Activated T-helper 2 cell treated with anti-CD3 and anti-CD28 coated beads, Interferon-gamma antibody, Interleukin-2, Interleukin-4, amounts not matched to agents 10 μg/mL and 5 μg/mL and 100 μg/mL, durations not matched to agents 14 hours and 24 hours and 36 hours (primary cell): ENCODE measurements around the gene MAST4. TPM values are rescaled to one million over a fixed set of nuclear protein-coding genes. Genes with fewer than 3 reads are reported as not detected.

ENCODE experiments used
- DNase-seq: peaks from one replicate; pipeline ENCODE4 v3.0.0; 2021; ENCODE audit warnings: low spot score
- H3K27ac Mint-ChIP-seq: one replicate; pipeline ENCODE4 v1.8.0; 2021; ENCODE audit warnings: mixed read lengths
- H3K27me3 Mint-ChIP-seq: one replicate; pipeline ENCODE4 v1.8.0; 2021; ENCODE audit warnings: low read depth, mixed read lengths
- H3K36me3 Mint-ChIP-seq: one replicate; pipeline ENCODE4 v1.8.0; 2021; ENCODE audit warnings: low read depth, mixed read lengths
- H3K4me1 Mint-ChIP-seq: one replicate; pipeline ENCODE4 v1.8.0; 2021; ENCODE audit warnings: low read depth, mixed read lengths
- H3K4me3 Mint-ChIP-seq: one replicate; pipeline ENCODE4 v1.8.0; 2021; ENCODE audit warnings: low read depth, mild to moderate bottlenecking, moderate library complexity, mixed read lengths
- H3K9me3 Mint-ChIP-seq: one replicate; pipeline ENCODE4 v1.8.0; 2021; ENCODE audit warnings: mixed read lengths
- intact Hi-C: fragments of 100-400 bp; cut with micrococcal nuclease; formaldehyde crosslinking; loops from one replicate; pipeline ENCODE4 v1.15.1; 2023
- total RNA-seq: library from RNA; stranded (reverse); gene quantifications from 2 replicates; pipeline ENCODE4 v1.2.3, GENCODE V29; 2022

MAST4 gene
- total RNA-seq, 1 donor from 2014 or later = 6.1 TPM

GRCh38 chr5:67081261-67081660 is 485.1 kb downstream of the MAST4 start:
- H3K27me3 Mint-ChIP-seq = no peaks in the 10 kb centered on the region
- H3K36me3 Mint-ChIP-seq = no peaks in the 10 kb centered on the region
- no peak overlapping the region for H3K4me3 Mint-ChIP-seq
- intact Hi-C loops = no loop called here
- DNase-seq = no peak
- no peak overlapping the region for H3K27ac Mint-ChIP-seq
- peaks cover 2% of the 10 kb centered on the region for H3K4me1 Mint-ChIP-seq
- H3K9me3 Mint-ChIP-seq = no peaks in the 10 kb centered on the region

- no peaks in the 10 kb centered on the region for H3K27me3 Mint-ChIP-seq
- no peak overlapping the region for H3K27ac Mint-ChIP-seq
- no peaks in the 10 kb centered on the region for H3K9me3 Mint-ChIP-seq
- no peaks in the 10 kb centered on the region for H3K4me1 Mint-ChIP-seq
- no peak for DNase-seq
- no peaks in the 10 kb centered on the region for H3K36me3 Mint-ChIP-seq
- H3K4me3 Mint-ChIP-seq = no peak overlapping the region
- intact Hi-C loops = no loop called here
Measured at GRCh38 chr5:67082941-67083340, 486.7 kb downstream of the MAST4 start.

GRCh38 chr5:67085616-67086015 is 489.4 kb downstream of the MAST4 start:
- Mint-ChIP-seq H3K27me3 (no peaks in the 10 kb centered on the region), H3K4me3 (no peak overlapping the region), H3K9me3 (no peaks in the 10 kb centered on the region), H3K4me1 (no peaks in the 10 kb centered on the region), H3K36me3 (no peaks in the 10 kb centered on the region), H3K27ac (no peak overlapping the region)
- DNase-seq = no peak
- intact Hi-C loops = no loop called here

- DNase-seq = no peak
- H3K27me3 Mint-ChIP-seq = no peaks in the 10 kb centered on the region
- H3K4me1 Mint-ChIP-seq = no peaks in the 10 kb centered on the region
- no peak overlapping the region for H3K4me3 Mint-ChIP-seq
- H3K9me3 Mint-ChIP-seq = no peaks in the 10 kb centered on the region
- no peaks in the 10 kb centered on the region for H3K36me3 Mint-ChIP-seq
- intact Hi-C loops = no loop called here
- H3K27ac Mint-ChIP-seq = no peak overlapping the region
Measured at GRCh38 chr5:67089200-67089725, 493.1 kb downstream of the MAST4 start.

- Mint-ChIP-seq H3K27me3 (no peaks in the 10 kb centered on the region), H3K27ac (no peak overlapping the region), H3K9me3 (no peaks in the 10 kb centered on the region), H3K4me1 (no peaks in the 10 kb centered on the region), H3K36me3 (no peaks in the 10 kb centered on the region), H3K4me3 (no peak overlapping the region)
- no peak for DNase-seq
- intact Hi-C loops = no loop called here
Measured at GRCh38 chr5:67090040-67090439, 493.8 kb downstream of the MAST4 start.

GRCh38 chr5:67090593-67090992 is 494.4 kb downstream of the MAST4 start:
- H3K4me3 Mint-ChIP-seq = no peak overlapping the region
- no peaks in the 10 kb centered on the region for H3K4me1 Mint-ChIP-seq
- no peaks in the 10 kb centered on the region for H3K27me3 Mint-ChIP-seq
- intact Hi-C loops = no loop called here
- no peak for DNase-seq
- H3K9me3 Mint-ChIP-seq = no peaks in the 10 kb centered on the region
- no peaks in the 10 kb centered on the region for H3K36me3 Mint-ChIP-seq
- H3K27ac Mint-ChIP-seq = no peak overlapping the region

- no peaks in the 10 kb centered on the region for H3K36me3 Mint-ChIP-seq
- no peaks in the 10 kb centered on the region for H3K9me3 Mint-ChIP-seq
- intact Hi-C loops = no loop called here
- H3K4me3 Mint-ChIP-seq = no peak overlapping the region
- no peaks in the 10 kb centered on the region for H3K4me1 Mint-ChIP-seq
- H3K27ac Mint-ChIP-seq = no peak overlapping the region
- DNase-seq = no peak
- H3K27me3 Mint-ChIP-seq = no peaks in the 10 kb centered on the region
Measured at GRCh38 chr5:67092535-67092934, 496.3 kb downstream of the MAST4 start.

GRCh38 chr5:67093279-67093678 is 497.1 kb downstream of the MAST4 start:
- Mint-ChIP-seq H3K4me1 (no peaks in the 10 kb centered on the region), H3K9me3 (no peaks in the 10 kb centered on the region), H3K27ac (no peak overlapping the region), H3K4me3 (no peak overlapping the region), H3K27me3 (no peaks in the 10 kb centered on the region), H3K36me3 (no peaks in the 10 kb centered on the region)
- no peak for DNase-seq
- intact Hi-C loops = no loop called here

GRCh38 chr5:67094476-67095300 is 498.5 kb downstream of the MAST4 start:
- H3K36me3 Mint-ChIP-seq = peaks cover 2% of the 10 kb centered on the region
- H3K27ac Mint-ChIP-seq = no peak overlapping the region
- H3K4me3 Mint-ChIP-seq = no peak overlapping the region
- no peaks in the 10 kb centered on the region for H3K27me3 Mint-ChIP-seq
- DNase-seq = no peak
- peaks cover 1% of the 10 kb centered on the region for H3K4me1 Mint-ChIP-seq
- H3K9me3 Mint-ChIP-seq = no peaks in the 10 kb centered on the region
- intact Hi-C loops = no loop called here

- Mint-ChIP-seq H3K4me3 (no peak overlapping the region), H3K9me3 (no peaks in the 10 kb centered on the region), H3K36me3 (peaks cover 8% of the 10 kb centered on the region), H3K27me3 (no peaks in the 10 kb centered on the region), H3K27ac (no peak overlapping the region), H3K4me1 (peaks cover 9% of the 10 kb centered on the region)
- intact Hi-C loops = no loop called here
- no peak for DNase-seq
Measured at GRCh38 chr5:67095346-67096171, 499.4 kb downstream of the MAST4 start.

GRCh38 chr5:67098656-67099055 is 502.5 kb downstream of the MAST4 start:
- no peak overlapping the region for H3K4me3 Mint-ChIP-seq
- intact Hi-C loops = no loop called here
- no peak overlapping the region for H3K27ac Mint-ChIP-seq
- no peaks in the 10 kb centered on the region for H3K9me3 Mint-ChIP-seq
- H3K4me1 Mint-ChIP-seq = peaks cover 9% of the 10 kb centered on the region
- DNase-seq = no peak
- no peaks in the 10 kb centered on the region for H3K27me3 Mint-ChIP-seq
- peaks cover 8% of the 10 kb centered on the region for H3K36me3 Mint-ChIP-seq

GRCh38 chr5:67100301-67100700 is 504.1 kb downstream of the MAST4 start:
- H3K36me3 Mint-ChIP-seq = peaks cover 11% of the 10 kb centered on the region
- no peaks in the 10 kb centered on the region for H3K9me3 Mint-ChIP-seq
- H3K4me3 Mint-ChIP-seq = no peak overlapping the region
- H3K27me3 Mint-ChIP-seq = no peaks in the 10 kb centered on the region
- no peak for DNase-seq
- intact Hi-C loops = no loop called here
- peaks cover 9% of the 10 kb centered on the region for H3K4me1 Mint-ChIP-seq
- H3K27ac Mint-ChIP-seq = no peak overlapping the region

- H3K9me3 Mint-ChIP-seq = no peaks in the 10 kb centered on the region
- H3K27ac Mint-ChIP-seq = no peak overlapping the region
- H3K36me3 Mint-ChIP-seq = peaks cover 17% of the 10 kb centered on the region
- DNase-seq = no peak
- no peak overlapping the region for H3K4me3 Mint-ChIP-seq
- intact Hi-C loops = no loop called here
- H3K27me3 Mint-ChIP-seq = no peaks in the 10 kb centered on the region
- peaks cover 9% of the 10 kb centered on the region for H3K4me1 Mint-ChIP-seq
Measured at GRCh38 chr5:67102708-67103107, 506.5 kb downstream of the MAST4 start.
